Neural progenitor cell (in vitro differentiated cells): ENCODE results near the gene SPATA9.

Source experiments
- EZH2 ChIP-seq: fragments of 200-600 bp; sonication (generic); IDR thresholded peaks from 2 replicates; pipeline ENCODE4 v1.6.1; 2017; ENCODE audit warnings: antibody characterized with exemption, mild to moderate bottlenecking, moderate library complexity
- EZH2phosphoT487 ChIP-seq: fragments of 200-600 bp; sonication (generic); IDR thresholded peaks from 2 replicates; pipeline ENCODE4 v1.6.1; 2017; ENCODE audit warnings: antibody characterized with exemption
- TF ChIP-seq, protein P1 (sequence below): fragments of 200-600 bp; sonication (generic); IDR thresholded peaks from 2 replicates; pipeline ENCODE4 v1.5.1; 2017; ENCODE audit warnings: antibody characterized with exemption, mild to moderate bottlenecking

DNA sequence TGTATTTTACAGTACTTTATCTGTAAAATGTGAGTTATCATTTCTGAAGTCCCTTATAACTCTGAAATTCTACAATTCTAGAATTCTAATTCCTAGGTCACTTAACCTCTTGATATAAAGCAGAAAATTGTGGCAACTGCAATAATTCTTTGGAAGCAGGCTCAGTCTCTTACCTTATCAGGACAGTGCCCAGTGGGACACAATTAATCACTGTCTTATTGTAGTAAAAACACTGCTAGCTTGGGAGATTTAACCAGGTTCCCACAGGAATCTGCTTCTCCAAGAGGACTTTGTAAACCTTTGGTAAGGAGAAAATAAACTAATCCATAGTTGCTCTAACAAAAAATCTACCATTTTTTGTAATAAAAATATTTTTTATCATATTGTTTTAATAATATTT is 18.3 kb upstream of the SPATA9 start:
- TF ChIP-seq, protein P1, sequence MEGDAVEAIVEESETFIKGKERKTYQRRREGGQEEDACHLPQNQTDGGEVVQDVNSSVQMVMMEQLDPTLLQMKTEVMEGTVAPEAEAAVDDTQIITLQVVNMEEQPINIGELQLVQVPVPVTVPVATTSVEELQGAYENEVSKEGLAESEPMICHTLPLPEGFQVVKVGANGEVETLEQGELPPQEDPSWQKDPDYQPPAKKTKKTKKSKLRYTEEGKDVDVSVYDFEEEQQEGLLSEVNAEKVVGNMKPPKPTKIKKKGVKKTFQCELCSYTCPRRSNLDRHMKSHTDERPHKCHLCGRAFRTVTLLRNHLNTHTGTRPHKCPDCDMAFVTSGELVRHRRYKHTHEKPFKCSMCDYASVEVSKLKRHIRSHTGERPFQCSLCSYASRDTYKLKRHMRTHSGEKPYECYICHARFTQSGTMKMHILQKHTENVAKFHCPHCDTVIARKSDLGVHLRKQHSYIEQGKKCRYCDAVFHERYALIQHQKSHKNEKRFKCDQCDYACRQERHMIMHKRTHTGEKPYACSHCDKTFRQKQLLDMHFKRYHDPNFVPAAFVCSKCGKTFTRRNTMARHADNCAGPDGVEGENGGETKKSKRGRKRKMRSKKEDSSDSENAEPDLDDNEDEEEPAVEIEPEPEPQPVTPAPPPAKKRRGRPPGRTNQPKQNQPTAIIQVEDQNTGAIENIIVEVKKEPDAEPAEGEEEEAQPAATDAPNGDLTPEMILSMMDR, result no peak
- TF ChIP-seq EZH2 (no peak), EZH2phosphoT487 (no peak)
